Medulla oblongata (tissue), 1 donor: ENCODE results near the gene KCP.
A peak's percentile ranks its signal among the peaks of the same experiment; 100 is the strongest.

Experiments used
- DNase-seq: peaks from one replicate; pipeline ENCODE4 v3.0.0-alpha.2; 2015; ENCODE audit errors: extremely low spot score

Gene KCP

GRCh38 chr7:128939075-128939860 is 28.8 kb upstream of the KCP start:
- DNase-seq: peak; percentile 47

- peak; percentile 12 for DNase-seq
These were observed 28.1 kb upstream of the KCP start for GRCh38 chr7:128938544-128939074.

- DNase-seq: peak; percentile 30
These were observed 27.4 kb upstream of the KCP start, which contains the start of gene IRF5 for GRCh38 chr7:128937647-128938543. IRF5 (plus strand) TSS chr7:128937927; CDS start chr7:128942082, 4,155 bp downstream.

GRCh38 chr7:128937271-128937646 is 26.8 kb upstream of the KCP start:
- DNase-seq: no peak

- no peak for DNase-seq
These were observed 26.3 kb upstream of the KCP start for GRCh38 chr7:128936798-128937197.

- DNase-seq: peak; percentile 11
These were observed 24.8 kb upstream of the KCP start for GRCh38 chr7:128935342-128935730.

- DNase-seq: peak; percentile 55
These were observed 24.1 kb upstream of the KCP start for GRCh38 chr7:128934361-128935341.

GRCh38 chr7:128933180-128933891 is 22.8 kb upstream of the KCP start:
- DNase-seq: peak; percentile 78

GRCh38 chr7:128932862-128933179 is 22.3 kb upstream of the KCP start:
- no peak for DNase-seq

GRCh38 chr7:128931965-128932861 is 21.7 kb upstream of the KCP start:
- DNase-seq: no peak

GRCh38 chr7:128931190-128931798 is 20.8 kb upstream of the KCP start:
- no peak for DNase-seq

GRCh38 chr7:128928882-128929788 is 18.6 kb upstream of the KCP start:
- no peak for DNase-seq

GRCh38 chr7:128928159-128928813 is 17.8 kb upstream of the KCP start:
- no peak for DNase-seq

- DNase-seq: no peak
These were observed 14.4 kb upstream of the KCP start for GRCh38 chr7:128924707-128925588.

GRCh38 chr7:128923411-128923800 is 12.9 kb upstream of the KCP start:
- no peak for DNase-seq

GRCh38 chr7:128922496-128923410 is 12.2 kb upstream of the KCP start:
- no peak for DNase-seq
